ENCODE results near the gene BHLHE41. TPM values are rescaled to one million over a fixed set of nuclear protein-coding genes. Genes with fewer than 3 reads are reported as not detected.

Gene BHLHE41
- polyA plus RNA-seq, 1 donor from 2014 or later: not detected

- no peak for TF ChIP-seq EP300 (conservative IDR thresholded peaks at IDR 0.05; ENCODE audit: poor library complexity, severe bottlenecking)
- no peak for TF ChIP-seq SMC3 (conservative IDR thresholded peaks at IDR 0.05; ENCODE audit: poor library complexity)
- TF ChIP-seq MXI1 (conservative IDR thresholded peaks at IDR 0.05; ENCODE audit: poor library complexity, severe bottlenecking): no peak
- no peak for TF ChIP-seq POLR2AphosphoS5 (IDR thresholded peaks at IDR 0.05)
- TF ChIP-seq EZH2 (IDR thresholded peaks at IDR 0.05; ENCODE audit: borderline replicate concordance, insufficient read depth, low read length, poor library complexity, severe bottlenecking): no peak
- Histone ChIP-seq H3K79me2 (replicated peaks; ENCODE audit: insufficient read depth, low read length) (no peaks in the 10 kb centered on the region), H3K9ac (ENCODE audit: low read length) (no peak overlapping the region), H3K9me2 (ENCODE audit: insufficient read depth, low read length) (no peaks in the 10 kb centered on the region), H3K27ac (ENCODE audit: low read length) (no peak overlapping the region), H3F3A (ENCODE audit: insufficient read depth, low read length, poor library complexity, severe bottlenecking) (no peaks in the 10 kb centered on the region), H3K27me3 (ENCODE audit: insufficient read depth, low read depth, low read length) (peaks cover 11% of the 10 kb centered on the region), H3K9me3 (ENCODE audit: low read length) (no peaks in the 10 kb centered on the region), H3K36me3 (ENCODE audit: insufficient read depth, low read length) (no peaks in the 10 kb centered on the region), H3K4me2 (ENCODE audit: low read length) (no peak overlapping the region), H3K4me3 (ENCODE audit: low read length) (no peak overlapping the region), H2AFZ (ENCODE audit: low read depth, low read length) (no peak overlapping the region), H4K20me1 (ENCODE audit: insufficient read depth) (no peaks in the 10 kb centered on the region)
These were observed 9.7 kb upstream of the BHLHE41 start for GRCh38 chr12:26134540-26134939.

- TF ChIP-seq TAF1 (IDR thresholded peaks at IDR 0.05; ENCODE audit: low read depth) (no peak), SMC3 (conservative IDR thresholded peaks at IDR 0.05; ENCODE audit: poor library complexity) (no peak), RAD21 (conservative IDR thresholded peaks at IDR 0.05) (no peak), MXI1 (conservative IDR thresholded peaks at IDR 0.05; ENCODE audit: poor library complexity, severe bottlenecking) (no peak), EP300 (conservative IDR thresholded peaks at IDR 0.05; ENCODE audit: poor library complexity, severe bottlenecking) (no peak), EZH2 (IDR thresholded peaks at IDR 0.05; ENCODE audit: borderline replicate concordance, insufficient read depth, low read length, poor library complexity, severe bottlenecking) (no peak), POLR2AphosphoS5 (IDR thresholded peaks at IDR 0.05) (no peak)
- TF ChIP-seq, protein P1, sequence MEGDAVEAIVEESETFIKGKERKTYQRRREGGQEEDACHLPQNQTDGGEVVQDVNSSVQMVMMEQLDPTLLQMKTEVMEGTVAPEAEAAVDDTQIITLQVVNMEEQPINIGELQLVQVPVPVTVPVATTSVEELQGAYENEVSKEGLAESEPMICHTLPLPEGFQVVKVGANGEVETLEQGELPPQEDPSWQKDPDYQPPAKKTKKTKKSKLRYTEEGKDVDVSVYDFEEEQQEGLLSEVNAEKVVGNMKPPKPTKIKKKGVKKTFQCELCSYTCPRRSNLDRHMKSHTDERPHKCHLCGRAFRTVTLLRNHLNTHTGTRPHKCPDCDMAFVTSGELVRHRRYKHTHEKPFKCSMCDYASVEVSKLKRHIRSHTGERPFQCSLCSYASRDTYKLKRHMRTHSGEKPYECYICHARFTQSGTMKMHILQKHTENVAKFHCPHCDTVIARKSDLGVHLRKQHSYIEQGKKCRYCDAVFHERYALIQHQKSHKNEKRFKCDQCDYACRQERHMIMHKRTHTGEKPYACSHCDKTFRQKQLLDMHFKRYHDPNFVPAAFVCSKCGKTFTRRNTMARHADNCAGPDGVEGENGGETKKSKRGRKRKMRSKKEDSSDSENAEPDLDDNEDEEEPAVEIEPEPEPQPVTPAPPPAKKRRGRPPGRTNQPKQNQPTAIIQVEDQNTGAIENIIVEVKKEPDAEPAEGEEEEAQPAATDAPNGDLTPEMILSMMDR (IDR thresholded peaks at IDR 0.05; ENCODE audit: poor library complexity, severe bottlenecking): no peak
- TF ChIP-seq, protein P2, sequence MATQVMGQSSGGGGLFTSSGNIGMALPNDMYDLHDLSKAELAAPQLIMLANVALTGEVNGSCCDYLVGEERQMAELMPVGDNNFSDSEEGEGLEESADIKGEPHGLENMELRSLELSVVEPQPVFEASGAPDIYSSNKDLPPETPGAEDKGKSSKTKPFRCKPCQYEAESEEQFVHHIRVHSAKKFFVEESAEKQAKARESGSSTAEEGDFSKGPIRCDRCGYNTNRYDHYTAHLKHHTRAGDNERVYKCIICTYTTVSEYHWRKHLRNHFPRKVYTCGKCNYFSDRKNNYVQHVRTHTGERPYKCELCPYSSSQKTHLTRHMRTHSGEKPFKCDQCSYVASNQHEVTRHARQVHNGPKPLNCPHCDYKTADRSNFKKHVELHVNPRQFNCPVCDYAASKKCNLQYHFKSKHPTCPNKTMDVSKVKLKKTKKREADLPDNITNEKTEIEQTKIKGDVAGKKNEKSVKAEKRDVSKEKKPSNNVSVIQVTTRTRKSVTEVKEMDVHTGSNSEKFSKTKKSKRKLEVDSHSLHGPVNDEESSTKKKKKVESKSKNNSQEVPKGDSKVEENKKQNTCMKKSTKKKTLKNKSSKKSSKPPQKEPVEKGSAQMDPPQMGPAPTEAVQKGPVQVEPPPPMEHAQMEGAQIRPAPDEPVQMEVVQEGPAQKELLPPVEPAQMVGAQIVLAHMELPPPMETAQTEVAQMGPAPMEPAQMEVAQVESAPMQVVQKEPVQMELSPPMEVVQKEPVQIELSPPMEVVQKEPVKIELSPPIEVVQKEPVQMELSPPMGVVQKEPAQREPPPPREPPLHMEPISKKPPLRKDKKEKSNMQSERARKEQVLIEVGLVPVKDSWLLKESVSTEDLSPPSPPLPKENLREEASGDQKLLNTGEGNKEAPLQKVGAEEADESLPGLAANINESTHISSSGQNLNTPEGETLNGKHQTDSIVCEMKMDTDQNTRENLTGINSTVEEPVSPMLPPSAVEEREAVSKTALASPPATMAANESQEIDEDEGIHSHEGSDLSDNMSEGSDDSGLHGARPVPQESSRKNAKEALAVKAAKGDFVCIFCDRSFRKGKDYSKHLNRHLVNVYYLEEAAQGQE (IDR thresholded peaks at IDR 0.05; ENCODE audit: borderline replicate concordance): no peak
- Histone ChIP-seq H3K9me3 (ENCODE audit: low read length) (no peaks in the 10 kb centered on the region), H2AFZ (ENCODE audit: low read depth, low read length) (no peak overlapping the region), H4K20me1 (ENCODE audit: insufficient read depth) (no peaks in the 10 kb centered on the region), H3F3A (ENCODE audit: insufficient read depth, low read length, poor library complexity, severe bottlenecking) (no peaks in the 10 kb centered on the region), H3K27me3 (ENCODE audit: insufficient read depth, low read depth, low read length) (peaks cover 22% of the 10 kb centered on the region), H3K4me2 (ENCODE audit: low read length) (no peak overlapping the region), H3K36me3 (ENCODE audit: insufficient read depth, low read length) (no peaks in the 10 kb centered on the region), H3K27ac (ENCODE audit: low read length) (no peak overlapping the region), H3K79me2 (replicated peaks; ENCODE audit: insufficient read depth, low read length) (no peaks in the 10 kb centered on the region), H3K4me3 (ENCODE audit: low read length) (no peak overlapping the region), H3K9me2 (ENCODE audit: insufficient read depth, low read length) (no peaks in the 10 kb centered on the region), H3K9ac (ENCODE audit: low read length) (no peak overlapping the region)
These were observed 8.7 kb upstream of the BHLHE41 start for GRCh38 chr12:26133521-26133920.

Data from neural cell (in vitro differentiated cells).